Activated gamma-delta T cell treated with anti-CD3 and anti-CD28 coated beads, Interleukin-2, amount 50 U/mL, for 16 hours (primary cell): ENCODE data around the gene EFCAB3.
"Not testable (repeated sequence)": the region's sequence is repeated elsewhere in the genome, so short reads cannot be mapped to it uniquely, and the experiment has no call there.

Experiments
- DNase-seq: peaks from one replicate; pipeline ENCODE4 v3.0.0-alpha.2; 2020; ENCODE audit warnings: low read depth

Gene EFCAB3

DNA sequence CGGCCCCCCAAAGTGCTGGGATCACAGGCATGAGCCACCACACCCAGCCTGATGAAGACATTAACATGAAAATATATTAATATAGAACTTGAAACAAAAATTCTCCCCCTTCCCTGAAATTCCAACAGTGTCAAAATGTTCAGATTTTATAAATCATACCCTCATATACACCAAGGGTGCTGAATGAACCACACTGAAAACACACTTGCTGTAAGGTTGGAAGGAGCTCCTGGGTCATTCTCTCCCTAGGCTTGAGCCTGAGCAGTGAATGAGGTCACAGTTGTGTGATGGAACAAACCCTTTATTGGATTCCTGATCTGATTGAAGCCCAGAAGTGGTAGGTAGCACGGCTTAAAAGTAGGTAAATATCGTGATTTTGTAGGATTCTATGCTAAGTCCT, at the start of gene EFCAB3:
Gene EFCAB3 (plus strand): TSS at position 301 of the 400 bp plus-strand sequence. CDS start 2,427 bp downstream, outside the sequence.
- DNase-seq = no peak

DNA sequence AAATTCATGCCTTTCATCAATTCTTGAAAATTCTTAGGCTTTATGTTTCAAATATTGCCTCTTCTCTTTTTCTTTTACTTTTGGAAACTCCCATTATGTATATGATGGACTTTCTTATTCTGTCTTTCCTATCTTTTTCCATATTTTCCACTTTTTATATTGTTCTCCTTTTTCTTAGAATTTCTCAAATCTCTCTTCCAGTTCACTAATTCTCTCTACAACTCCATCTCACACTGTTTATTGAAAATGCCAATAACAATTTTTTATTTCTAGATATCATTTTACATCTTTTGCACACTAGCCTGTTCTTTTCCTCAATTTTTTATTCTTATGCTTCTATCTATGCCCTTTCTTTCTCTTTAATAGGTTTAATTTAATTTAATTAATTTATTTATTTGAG, 43.8 kb upstream of the EFCAB3 start:
- no peak for DNase-seq

DNA sequence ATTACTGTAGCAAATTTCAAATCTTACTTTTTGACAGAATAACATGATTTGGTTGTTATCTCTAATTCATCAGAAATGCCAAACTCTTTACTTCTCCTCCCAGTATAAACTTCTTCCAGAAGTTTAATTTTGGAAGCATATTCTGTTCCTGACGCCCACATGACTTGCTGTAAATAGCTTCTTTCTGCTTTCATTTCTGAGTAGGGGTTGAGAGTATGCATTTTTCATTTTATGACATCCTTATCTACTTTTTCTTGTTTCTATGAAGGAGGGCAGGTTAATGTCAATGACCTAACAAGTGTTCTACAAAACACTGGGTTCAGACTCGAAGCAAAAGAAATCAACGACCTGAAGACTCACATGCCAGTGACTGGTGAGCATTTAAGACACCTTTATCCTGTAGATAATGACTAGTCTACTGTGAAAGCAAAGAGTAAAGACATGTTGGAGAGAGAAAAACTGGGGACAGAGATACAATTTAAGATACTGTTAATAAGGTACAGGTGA, 36.5 kb upstream of the EFCAB3 start:
- no peak for DNase-seq

DNA sequence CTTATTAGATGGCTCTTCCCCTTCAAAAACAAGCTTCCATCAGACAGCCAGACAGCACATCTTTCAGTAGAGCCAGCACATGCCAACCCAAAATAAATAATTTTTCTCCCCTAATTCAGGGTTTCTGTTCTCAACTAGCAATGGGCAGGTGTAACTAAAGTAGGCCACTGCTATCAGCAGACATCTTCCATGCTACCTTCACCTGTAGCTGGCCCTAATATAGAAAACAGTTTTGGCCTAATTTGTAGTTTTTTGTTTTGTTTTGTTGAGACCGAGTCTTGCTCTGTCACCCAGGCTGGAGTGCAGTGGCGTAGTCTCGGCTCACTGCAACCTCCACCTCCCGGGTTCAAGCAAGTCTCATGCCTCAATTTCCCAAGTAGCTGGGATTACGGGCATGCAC, 29.2 kb upstream of the EFCAB3 start:
- DNase-seq = no peak

DNA sequence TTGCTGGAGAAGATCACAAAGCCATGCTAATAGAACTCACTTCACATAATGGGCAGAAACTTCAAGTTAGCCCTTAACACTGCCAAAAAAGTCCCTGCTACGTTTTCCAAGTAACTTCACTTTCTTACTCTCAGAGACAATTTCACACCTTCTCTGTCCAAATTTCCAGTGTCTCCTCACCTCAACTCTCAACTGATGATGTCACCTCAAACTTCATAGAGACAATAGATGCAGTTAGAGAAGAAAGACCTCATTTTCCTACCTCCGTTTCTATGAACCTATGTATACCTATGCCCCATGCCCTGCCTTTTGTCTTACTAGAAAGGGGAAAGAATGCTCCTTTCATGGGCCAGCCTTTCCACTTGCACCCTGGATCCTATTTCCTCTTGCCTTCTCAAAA, 14.2 kb upstream of the EFCAB3 start:
- DNase-seq = no peak

DNA sequence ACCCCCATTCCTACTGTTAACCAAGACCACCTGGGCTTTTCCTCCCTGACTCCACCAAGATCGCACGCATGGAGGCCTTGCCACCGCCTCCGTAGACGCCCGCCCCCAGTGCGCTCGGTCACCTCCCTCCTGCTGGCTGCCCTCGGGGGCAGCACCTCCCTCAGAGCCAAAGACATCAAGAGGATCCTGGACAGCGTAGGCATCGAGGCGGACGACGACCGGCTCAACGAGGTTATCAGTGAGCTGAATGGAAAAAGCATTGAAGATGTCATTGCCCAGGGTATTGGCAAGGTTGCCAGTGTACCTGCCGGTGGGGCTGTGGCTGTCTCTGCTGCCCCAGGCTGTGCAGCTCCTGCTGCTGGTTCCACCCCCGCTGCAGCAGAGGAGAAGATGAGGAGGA, 1.2 kb downstream of the EFCAB3 start:
- DNase-seq = no peak

DNA sequence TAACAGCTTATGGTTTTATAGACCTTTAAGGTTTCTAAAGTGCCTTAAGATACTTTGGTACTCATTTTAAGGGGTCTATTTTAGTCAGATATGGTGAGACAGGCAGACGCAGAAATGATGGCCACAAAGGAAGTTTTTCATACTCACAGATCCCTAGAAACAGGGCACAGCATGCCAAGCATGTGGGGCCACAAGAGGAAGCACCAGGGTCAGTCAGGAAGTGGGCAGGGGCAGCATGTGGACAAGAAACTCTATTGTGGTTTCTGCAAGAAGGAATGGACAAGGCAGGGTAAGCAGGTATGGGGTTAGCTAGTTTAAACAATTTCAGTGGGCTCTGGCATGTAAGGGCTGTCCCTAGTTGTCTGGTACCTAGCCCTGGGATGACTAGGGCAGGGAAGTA, 8.5 kb downstream of the EFCAB3 start:
- DNase-seq = no peak

DNA sequence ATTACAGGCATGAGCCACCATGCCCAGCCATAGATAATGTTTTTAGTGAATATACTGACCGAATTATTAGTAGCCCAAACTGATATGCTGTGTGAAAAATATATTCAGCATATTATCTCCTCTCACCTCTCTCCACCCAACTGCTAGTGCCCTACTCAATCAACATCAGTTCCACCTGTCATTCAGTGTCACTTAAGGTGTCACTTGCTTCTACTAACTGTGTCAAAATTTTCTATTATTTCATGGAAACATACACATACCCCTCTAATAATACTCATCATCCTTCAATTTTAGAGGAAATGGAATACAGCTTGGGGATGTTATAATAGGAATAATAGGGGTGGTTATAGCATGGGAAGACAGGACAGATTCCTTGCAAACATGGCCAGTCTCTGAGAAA, 12.6 kb downstream of the EFCAB3 start:
- DNase-seq = no peak

DNA sequence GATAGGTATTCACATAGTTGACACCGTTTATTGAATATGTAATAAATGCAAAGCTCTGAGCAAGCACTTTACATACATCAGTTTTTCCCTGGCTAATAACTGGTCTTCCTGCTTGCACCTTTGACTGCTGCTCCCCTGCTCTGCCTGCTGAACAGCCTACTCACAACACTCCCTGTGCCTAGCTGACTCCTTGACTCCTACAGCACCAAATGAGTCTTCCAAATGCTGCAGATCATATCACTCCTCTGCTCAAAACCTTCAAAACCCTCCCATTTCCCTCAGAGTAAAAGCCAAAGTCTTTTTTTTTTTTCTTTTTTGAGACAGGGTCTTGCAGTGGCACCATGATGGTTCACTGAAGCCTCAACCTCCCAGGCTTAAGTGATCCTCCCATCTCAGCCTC, 18.5 kb downstream of the EFCAB3 start:
- no peak for DNase-seq

DNA sequence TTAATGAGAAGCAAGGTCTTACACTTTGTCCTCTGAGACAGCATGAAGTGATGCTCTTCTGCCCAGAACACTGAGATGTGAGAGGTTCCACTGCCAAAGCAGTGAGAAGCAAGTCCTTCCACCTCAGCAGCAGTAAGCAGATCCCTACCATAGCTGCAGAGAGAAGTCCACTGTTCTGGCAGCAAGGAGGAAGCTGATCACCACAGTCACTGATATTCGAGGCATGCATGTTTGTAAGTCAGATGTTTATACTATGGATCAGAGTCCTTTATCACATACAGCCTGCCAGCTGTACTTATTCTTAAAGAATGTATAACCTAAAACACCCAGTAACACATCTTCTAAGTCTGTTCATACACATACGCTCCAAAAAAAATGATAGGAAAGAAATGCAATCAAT, 25.1 kb downstream of the EFCAB3 start:
- DNase-seq = no peak

DNA sequence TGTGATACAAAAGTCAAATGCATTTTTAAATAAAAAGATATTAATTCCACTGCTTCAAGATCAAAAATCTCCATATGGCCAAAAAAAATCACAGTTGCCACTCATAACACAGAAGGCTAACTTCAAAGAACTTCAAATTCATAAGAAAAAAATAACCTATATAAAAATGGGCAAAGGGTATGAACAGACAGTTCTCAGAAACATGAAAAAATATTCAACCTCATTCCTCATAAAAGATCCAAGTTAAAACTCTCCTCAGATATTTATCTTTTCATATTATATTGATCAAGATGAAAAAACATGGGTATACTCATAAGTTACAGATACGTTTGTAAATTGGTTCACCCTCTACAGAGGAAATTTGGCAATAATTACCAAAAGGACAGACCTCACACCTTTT, 32.7 kb downstream of the EFCAB3 start:
- DNase-seq = not testable (repeated sequence)

DNA sequence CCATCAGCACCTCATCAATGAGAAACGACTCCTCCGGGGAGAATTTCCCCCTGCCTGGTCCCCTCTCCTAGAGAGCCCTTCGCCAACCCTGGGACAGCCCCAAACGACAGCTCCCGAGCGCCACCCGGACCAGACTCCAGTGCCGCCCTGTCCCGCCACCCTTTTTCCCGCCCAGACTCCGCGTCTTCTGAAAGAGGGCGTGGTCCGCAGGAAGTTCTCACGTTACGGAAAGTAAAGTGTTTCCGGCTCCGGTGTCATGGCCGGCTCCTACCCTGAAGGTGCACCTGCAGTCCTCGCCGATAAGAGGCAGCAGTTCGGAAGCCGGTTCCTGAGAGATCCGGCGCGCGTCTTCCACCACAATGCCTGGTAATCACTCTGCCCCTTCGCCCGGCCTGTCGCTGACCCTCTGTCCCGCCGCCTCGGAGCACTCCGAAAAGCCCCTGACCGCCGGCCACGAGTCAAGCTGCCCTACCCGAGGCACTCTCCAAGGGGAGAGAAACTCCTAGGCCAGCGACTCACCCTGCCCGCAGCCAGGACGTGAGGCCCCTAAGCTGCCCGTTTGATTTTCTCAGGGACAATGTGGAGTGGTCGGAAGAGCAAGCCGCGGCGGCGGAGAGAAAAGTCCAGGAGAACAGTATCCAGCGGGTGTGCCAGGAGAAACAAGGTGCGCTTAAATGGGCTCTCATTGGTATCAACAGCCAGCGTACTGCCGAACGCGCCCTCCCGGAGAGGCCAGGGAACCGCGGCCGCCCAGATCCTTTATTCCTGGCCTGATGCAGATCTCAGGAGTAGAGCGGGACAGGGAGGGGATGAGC, 43.5 kb downstream of the EFCAB3 start, which contains the start of gene METTL2A:
Gene METTL2A (plus strand): TSS at position 251 of the 815 bp plus-strand sequence. CDS start 6 bp downstream, at position 257.
- peak; percentile 71 for DNase-seq

DNA sequence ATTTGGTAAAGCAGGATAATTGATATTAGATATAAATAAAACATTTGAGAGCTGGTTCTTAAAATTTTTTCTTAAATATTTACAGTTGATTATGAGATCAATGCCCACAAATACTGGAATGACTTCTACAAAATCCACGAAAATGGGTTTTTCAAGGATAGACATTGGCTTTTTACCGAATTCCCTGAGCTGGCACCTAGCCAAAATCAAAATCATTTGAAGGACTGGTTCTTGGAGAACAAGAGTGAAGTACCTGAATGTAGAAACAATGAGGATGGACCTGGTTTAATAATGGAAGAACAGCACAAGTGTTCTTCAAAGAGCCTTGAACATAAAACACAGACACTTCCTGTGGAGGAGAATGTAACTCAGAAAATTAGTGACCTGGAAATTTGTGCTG, 45.9 kb downstream of the EFCAB3 start:
- not testable (repeated sequence) for DNase-seq

DNA sequence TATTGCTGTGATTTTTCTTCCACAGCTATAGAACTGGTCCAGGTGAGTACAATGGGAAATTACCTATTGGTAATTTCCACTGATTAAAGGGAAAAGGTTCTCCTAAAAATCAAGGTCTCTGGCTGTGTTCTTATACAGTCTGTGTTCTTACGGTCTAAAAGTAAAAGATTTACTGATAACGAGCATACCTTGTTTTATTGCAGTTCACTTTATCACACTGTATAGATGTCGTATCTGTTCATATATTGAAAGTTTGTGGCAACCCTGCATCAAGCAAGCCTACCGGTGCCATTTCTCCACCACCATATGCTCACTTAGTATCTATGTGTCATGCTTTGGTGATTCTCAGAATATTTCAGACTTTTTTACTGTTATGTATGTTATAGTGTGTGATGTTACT, 54.9 kb downstream of the EFCAB3 start:
- DNase-seq = not testable (repeated sequence)

DNA sequence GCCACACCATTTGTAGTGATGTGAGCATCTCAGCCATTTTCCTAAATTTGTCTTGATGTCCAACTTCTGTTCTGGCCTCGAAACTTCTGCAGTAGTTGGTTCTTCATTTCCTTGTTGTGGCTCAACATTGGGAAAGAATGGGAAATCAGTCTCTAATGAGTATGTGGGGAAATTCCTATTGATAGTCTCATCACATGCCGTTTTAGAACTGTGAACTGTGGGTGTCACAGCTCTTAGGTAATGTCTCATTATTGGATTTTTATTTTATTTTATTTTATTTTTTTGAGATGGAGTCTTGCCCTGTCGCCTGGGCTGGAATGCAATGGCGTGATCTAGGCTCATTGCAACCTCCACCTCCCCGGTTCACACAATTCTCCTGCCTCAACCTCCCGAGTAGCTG, 60.8 kb downstream of the EFCAB3 start:
- not testable (repeated sequence) for DNase-seq

DNA sequence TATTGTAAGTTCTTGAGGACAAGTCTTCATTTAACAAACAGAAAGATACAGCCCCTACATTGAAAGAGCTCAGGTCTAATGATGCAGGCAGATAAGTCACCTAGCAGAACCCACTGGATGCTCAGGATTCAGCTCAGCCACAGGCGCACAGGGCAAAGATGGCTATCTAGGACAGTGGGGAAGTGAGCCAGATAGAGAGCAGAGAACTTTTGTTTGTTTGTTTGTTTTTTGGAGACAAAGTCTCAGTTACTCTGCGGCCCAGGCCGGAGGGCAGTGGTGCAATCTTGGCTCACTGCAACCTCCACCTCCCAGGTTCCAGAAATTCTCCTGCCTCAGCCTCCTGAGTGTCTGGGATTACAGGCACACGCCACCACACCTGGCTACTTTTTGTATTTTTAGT, 63.7 kb downstream of the EFCAB3 start:
- DNase-seq = no peak

DNA sequence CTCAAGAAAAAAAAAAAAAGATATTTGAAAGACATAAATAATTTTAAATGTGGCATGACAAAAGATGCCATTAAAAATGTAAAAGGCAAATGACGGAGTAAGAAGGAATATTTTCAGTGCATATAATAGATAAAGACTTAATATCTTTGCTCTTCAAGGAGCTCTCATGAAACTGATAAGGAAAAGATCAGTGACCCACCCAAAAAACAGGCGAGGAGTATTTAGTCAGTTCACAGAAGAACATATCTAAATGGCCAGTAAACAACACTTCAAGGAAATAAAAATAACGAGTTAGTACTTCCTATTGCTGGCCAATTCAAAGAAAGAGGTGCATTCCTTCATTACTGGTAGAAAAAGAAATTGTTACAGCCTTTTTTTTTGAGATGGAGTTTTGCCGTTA, 65.4 kb downstream of the EFCAB3 start:
- not testable (repeated sequence) for DNase-seq

DNA sequence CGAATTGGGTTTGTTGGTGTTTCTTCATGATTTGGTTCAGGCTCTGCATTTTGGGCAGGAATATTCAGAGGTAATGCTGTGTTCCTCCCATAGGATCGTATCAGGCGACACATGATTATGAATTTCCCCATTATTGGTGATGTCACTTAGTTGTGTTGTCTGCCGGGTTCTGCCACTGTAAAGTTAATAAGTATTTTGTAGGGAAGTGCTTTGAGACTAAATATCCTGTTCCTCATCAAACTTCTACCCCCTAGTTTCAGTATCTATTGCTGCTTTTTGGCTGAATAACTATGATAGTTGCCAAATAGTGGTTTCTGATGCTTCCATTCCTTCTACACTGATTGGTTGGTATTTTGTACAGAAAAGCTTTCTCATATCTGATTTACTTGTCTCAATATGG, 71.8 kb downstream of the EFCAB3 start:
- not testable (repeated sequence) for DNase-seq

DNA sequence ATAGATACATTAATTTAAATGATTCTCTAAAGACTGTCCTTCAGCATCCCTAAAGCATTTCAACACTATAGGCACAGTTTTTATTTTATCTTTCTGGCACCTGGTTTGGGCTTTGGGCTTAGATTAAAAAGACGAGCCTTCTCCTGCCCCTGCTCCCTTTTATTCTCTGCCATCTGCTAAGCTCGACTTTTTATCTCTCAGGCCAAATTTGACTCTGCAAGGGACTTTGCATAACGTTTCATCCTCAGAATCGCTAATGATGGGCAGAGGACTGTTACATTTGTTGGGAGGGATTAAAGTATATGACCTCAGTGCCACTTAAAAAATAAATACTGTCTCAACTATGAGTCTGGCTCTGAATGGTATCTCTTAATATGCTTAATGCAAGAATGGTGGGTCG, 72.7 kb downstream of the EFCAB3 start:
- DNase-seq = not testable (repeated sequence)

DNA sequence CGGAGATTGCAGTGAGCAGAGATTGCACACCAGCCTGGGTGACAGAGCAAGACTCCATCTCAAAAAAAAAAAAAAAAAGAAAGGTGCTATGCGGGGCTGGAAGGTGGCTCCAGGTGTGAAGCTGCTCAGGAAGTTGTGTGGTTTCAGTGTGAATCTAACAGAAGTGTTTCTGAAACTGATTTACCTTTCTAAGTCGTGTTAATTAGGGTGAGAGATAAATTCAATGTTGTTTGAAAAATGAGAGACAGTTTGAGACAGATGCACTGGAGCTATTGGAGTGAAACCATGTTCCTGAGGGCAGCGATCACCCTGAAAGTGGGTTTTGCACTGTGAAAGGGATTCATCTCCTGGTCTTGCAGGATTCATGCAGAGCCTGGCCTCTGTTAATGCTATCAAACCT, 73.3 kb downstream of the EFCAB3 start:
- DNase-seq = peak; percentile 7

DNA sequence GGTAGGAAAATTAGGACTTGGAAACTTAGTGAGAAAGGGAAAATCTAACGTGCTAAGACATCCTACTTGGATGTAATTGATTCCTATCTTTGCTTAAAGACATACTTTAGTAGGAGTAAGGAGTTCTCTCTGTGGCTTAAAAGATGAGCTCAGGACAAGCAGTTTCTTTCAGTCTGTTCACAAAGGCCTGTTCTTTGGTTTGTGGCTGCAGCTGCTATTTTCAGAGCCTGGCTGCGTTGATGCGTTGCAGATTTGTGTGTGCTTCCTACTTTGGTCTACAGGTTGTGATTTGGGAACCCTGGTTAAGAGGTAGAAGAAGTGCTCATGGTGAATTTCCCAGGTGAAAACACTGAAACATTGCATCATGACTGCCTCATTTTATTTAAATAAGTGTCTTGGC, 73.8 kb downstream of the EFCAB3 start:
- not testable (repeated sequence) for DNase-seq

DNA sequence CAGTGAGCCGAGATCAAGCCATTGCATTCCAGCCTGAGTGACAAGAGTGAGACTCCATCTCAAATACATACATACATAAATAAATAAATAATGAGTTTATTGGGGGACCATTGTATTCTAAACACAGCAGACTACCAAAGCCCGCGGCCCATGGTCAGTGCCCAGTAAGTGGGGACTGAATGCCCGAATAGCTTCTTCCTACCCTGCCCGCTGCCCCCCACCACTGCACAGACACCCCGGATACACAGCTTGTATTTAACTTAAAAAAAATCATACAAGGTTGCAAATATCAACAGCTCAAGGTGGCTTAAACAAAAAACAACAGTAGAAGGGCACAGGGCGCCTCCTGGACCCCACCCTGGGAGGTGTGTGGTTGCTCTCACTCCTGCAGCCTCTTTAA, 75.7 kb downstream of the EFCAB3 start:
- no peak for DNase-seq

DNA sequence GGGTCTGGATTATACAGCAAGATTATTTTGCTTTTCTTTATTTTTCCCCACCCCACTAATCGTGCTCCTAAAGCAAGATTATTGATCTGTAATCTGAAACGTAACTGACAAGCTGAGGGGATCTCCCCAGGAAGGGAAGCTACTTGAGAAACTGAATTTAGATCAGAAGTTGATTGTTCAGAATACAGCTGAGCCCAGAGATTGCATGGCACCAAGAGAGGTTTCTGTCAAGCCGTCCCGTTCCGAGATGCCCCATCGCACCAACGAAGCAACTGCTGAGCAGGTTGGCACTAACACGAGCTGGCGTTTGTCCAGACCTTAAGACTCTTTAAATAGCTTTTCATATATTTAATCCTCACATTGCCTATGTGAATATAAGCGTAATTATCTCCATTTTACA, 78.1 kb downstream of the EFCAB3 start:
- not testable (repeated sequence) for DNase-seq

DNA sequence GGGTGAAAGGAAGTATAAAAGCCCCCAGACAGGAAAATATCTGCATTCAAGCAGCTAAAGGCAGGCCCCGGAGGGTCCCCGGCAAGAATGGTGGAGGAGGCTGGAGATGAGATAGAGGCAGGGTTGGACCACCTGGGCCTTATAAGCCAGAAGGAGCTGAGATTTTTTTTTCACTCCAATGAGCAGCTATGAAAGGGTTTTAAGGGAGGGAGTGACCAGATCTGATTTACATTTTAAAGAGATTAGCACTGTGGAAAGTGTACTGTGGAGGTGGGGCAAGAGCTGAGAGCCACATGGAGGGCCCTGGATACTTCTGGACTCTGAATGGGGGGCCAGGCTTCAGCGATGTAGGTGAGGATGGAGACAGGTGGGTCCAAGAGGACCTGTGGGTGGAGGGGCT, 84.1 kb downstream of the EFCAB3 start:
- not testable (repeated sequence) for DNase-seq
